Kidney (tissue), 14 donors: ENCODE measurements around the gene LSM3. TPM values are rescaled to one million over a fixed set of nuclear protein-coding genes. Genes with fewer than 3 reads are reported as not detected.

Source experiments
- DNase-seq, 5 donors: peaks; one replicate each; pipeline ENCODE4 v3.0.0-alpha.2; 2013 to 2020
- FAIRE-seq: peaks from 2 replicates; lab custom pipeline; 2012; peaks lifted over from hg19 to GRCh38; lab: Jason Lieb, UNC
- H3K27ac ChIP-seq, 2 donors: one replicate each; pipeline ENCODE4 v1.7.0; 2013; ENCODE audit warnings: low read depth in 2 of 2, low read length in 2 of 2, inconsistent platforms in 1 of 2
- H3K27me3 ChIP-seq: one replicate; pipeline ENCODE4 v1.7.1; 2013; ENCODE audit warnings: low read length, inconsistent platforms; ENCODE audit not compliant: control insufficient read depth, insufficient read depth
- H3K36me3 ChIP-seq, 3 donors: one replicate each; pipeline versions ENCODE4 v1.7.0 to v1.7.1; 2013; ENCODE audit warnings: low read length in 3 of 3, control low read depth in 1 of 3, inconsistent platforms in 1 of 3; ENCODE audit not compliant: insufficient read depth in 3 of 3, control insufficient read depth in 2 of 3
- H3K4me1 ChIP-seq, 3 donors: one replicate each; pipeline versions ENCODE4 v1.7.0 to v1.7.1; 2013; ENCODE audit warnings: low read length in 3 of 3, inconsistent platforms in 1 of 3, low read depth in 1 of 3; ENCODE audit not compliant: control insufficient read depth in 2 of 3, insufficient read depth in 2 of 3
- H3K4me3 ChIP-seq, 3 donors: one replicate each; pipeline versions ENCODE4 v1.7.0 to v1.8.1; 2013; ENCODE audit warnings: low read length in 3 of 3, control low read depth in 1 of 3, inconsistent platforms in 1 of 3
- H3K9ac ChIP-seq, 3 donors: one replicate each; pipeline versions ENCODE4 v1.7.0 to v1.7.1; 2013; ENCODE audit warnings: low read length in 3 of 3, control low read depth in 1 of 3, inconsistent platforms in 1 of 3
- H3K9me3 ChIP-seq, 3 donors: one replicate each; pipeline versions ENCODE4 v1.7.0 to v1.7.1; 2013; ENCODE audit warnings: low read length in 3 of 3, control low read depth in 1 of 3, inconsistent platforms in 1 of 3; ENCODE audit not compliant: control insufficient read depth in 2 of 3, insufficient read depth in 1 of 3
- CTCF ChIP-seq: IDR thresholded peaks from 3 replicates; pipeline ENCODE4 v1.5.1; 2012; ENCODE audit warnings: mild to moderate bottlenecking, moderate library complexity, borderline replicate concordance; ENCODE audit not compliant: insufficient read depth; ENCODE audit errors: extremely low read depth
- intact Hi-C: fragments of 100-400 bp; cut with DNase I; formaldehyde crosslinking; loops from one replicate; pipeline ENCODE4 v1.11.1; 2022
- polyA plus RNA-seq: library from polyadenylated mRNA; stranded (reverse); fragments of 350-450 nt; fragmentation: Illumina TruSeq; extraction: RNeasy Lipid Tissue Mini Kit (QIAGEN cat#74804); gene quantifications from one replicate; pipeline ENCODE4 v1.2.3, GENCODE V29; 2014; ENCODE audit warnings: low read depth, low replicate concordance; ENCODE audit not compliant: insufficient read depth
- total RNA-seq: library from RNA; stranded (reverse); fragmentation: NEBNext Ultra II Directional; extraction: Animal tissue kit (Norgen Biotek cat#: 25700); gene quantifications from one replicate; pipeline ENCODE4 v1.2.1, GENCODE V29; 2021
- donor health status: control.
- donor health status: control.
- donor health status: control.
- donor health status: control.
- donor health status: control.
- donor health status: DM: yes; HTN: yes; CAD: no.
- donor health status: Normal renal cell carcinoma (clear cell type).

The LSM3 gene
- total and polyA plus RNA-seq, 2 donors from 2014 or later, result 11.9 to 30.2 TPM

- FAIRE-seq (no peak), DNase-seq (peak in 1 of 5 donors; percentile 11)
- intact Hi-C loops, result no loop called here
- TF ChIP-seq CTCF, result no peak
- Histone ChIP-seq H3K27ac (no peak overlapping the region), H3K4me1 (peaks cover 0 to 5% (median 3%) of the 10 kb centered on the region in 3 donors), H3K36me3 (no peaks in the 10 kb centered on the region), H3K4me3 (no peak overlapping the region), H3K9ac (no peak overlapping the region), H3K27me3 (no peaks in the 10 kb centered on the region), H3K9me3 (no peaks in the 10 kb centered on the region)
These were observed 67.2 kb downstream of the LSM3 start for GRCh38 chr3:14245822-14246221.

GRCh38 chr3:14246414-14246813, 67.8 kb downstream of the LSM3 start:
- TF ChIP-seq CTCF, result no peak
- Histone ChIP-seq H3K27ac (no peak overlapping the region), H3K27me3 (no peaks in the 10 kb centered on the region), H3K9me3 (no peaks in the 10 kb centered on the region), H3K36me3 (no peaks in the 10 kb centered on the region), H3K4me1 (peaks cover 0 to 5% (median 3%) of the 10 kb centered on the region in 3 donors), H3K4me3 (no peak overlapping the region), H3K9ac (no peak overlapping the region)
- DNase-seq (peak in 1 of 5 donors; percentile 21), FAIRE-seq (no peak)
- intact Hi-C loops, result no loop called here

GRCh38 chr3:14248477-14248848, 69.8 kb downstream of the LSM3 start:
- FAIRE-seq, result no peak

More at GRCh38 chr3:14248477-14248848, 69.8 kb downstream of the LSM3 start:
- no peaks in the 10 kb centered on the region for H3K9me3 ChIP-seq
- no peak for TF ChIP-seq CTCF
- H3K27me3 ChIP-seq, result no peaks in the 10 kb centered on the region
- peak overlapping the region in 1 of 2 donors; percentile 41 for H3K27ac ChIP-seq
- H3K36me3 ChIP-seq, result no peaks in the 10 kb centered on the region
- no peak for DNase-seq
- no peak overlapping the region for H3K9ac ChIP-seq
- intact Hi-C loops, result no loop called here
- H3K4me1 ChIP-seq, result peaks cover 0 to 5% (median 0%) of the 10 kb centered on the region in 3 donors
- H3K4me3 ChIP-seq, result no peak overlapping the region
